Ureter (tissue), 1 donor: Measurements from ENCODE around the gene USP25. TPM values are rescaled to one million over a fixed set of nuclear protein-coding genes. Genes with fewer than 3 reads are reported as not detected.
"Not testable (repeated sequence)": the region's sequence is repeated elsewhere in the genome, so short reads cannot be mapped to it uniquely, and the experiment has no call there.

Experiments used
- DNase-seq: peaks from one replicate; pipeline ENCODE4 v3.0.0-alpha.2; 2020; ENCODE audit warnings: low spot score
- total RNA-seq: library from RNA; stranded (reverse); gene quantifications from one replicate; pipeline ENCODE4 v1.2.4, GENCODE V29; 2023
- donor health status: DM: yes; HTN: yes; CAD: no.

USP25 gene
- total RNA-seq, 1 donor from 2014 or later: 59.3 TPM

GRCh38 chr21:15731243-15731613 lies 1.4 kb downstream of the USP25 start:
- no peak for DNase-seq

- DNase-seq: no peak
Measured at GRCh38 chr21:15732290-15732995, 2.7 kb downstream of the USP25 start.

GRCh38 chr21:15732996-15733329 lies 3.2 kb downstream of the USP25 start:
- no peak for DNase-seq

- DNase-seq: no peak
Measured at GRCh38 chr21:15735409-15735808, 5.6 kb downstream of the USP25 start.

GRCh38 chr21:15735931-15736330 lies 6.1 kb downstream of the USP25 start:
- DNase-seq: not testable (repeated sequence)

GRCh38 chr21:15738779-15739178 lies 9.0 kb downstream of the USP25 start:
- DNase-seq: not testable (repeated sequence)

- no peak for DNase-seq
Measured at GRCh38 chr21:15740383-15740782, 10.6 kb downstream of the USP25 start.

- DNase-seq: no peak
Measured at GRCh38 chr21:15741510-15741909, 11.7 kb downstream of the USP25 start.

- no peak for DNase-seq
Measured at GRCh38 chr21:15742052-15742670, 12.4 kb downstream of the USP25 start.

GRCh38 chr21:15742694-15743093 lies 12.9 kb downstream of the USP25 start:
- DNase-seq: no peak

GRCh38 chr21:15743593-15743992 lies 13.8 kb downstream of the USP25 start:
- no peak for DNase-seq

GRCh38 chr21:15744926-15745325 lies 15.1 kb downstream of the USP25 start:
- DNase-seq: no peak

- DNase-seq: no peak
Measured at GRCh38 chr21:15748586-15748985, 18.8 kb downstream of the USP25 start.

GRCh38 chr21:15749082-15749860 lies 19.5 kb downstream of the USP25 start:
- DNase-seq: no peak

- no peak for DNase-seq
Measured at GRCh38 chr21:15749861-15750159, 20.0 kb downstream of the USP25 start.

- DNase-seq: no peak
Measured at GRCh38 chr21:15751037-15751436, 21.3 kb downstream of the USP25 start.

- no peak for DNase-seq
Measured at GRCh38 chr21:15751546-15751945, 21.8 kb downstream of the USP25 start.

GRCh38 chr21:15752763-15753407 lies 23.1 kb downstream of the USP25 start:
- DNase-seq: no peak

- no peak for DNase-seq
Measured at GRCh38 chr21:15753741-15754140, 24.0 kb downstream of the USP25 start.

GRCh38 chr21:15754640-15755039 lies 24.9 kb downstream of the USP25 start:
- DNase-seq: no peak

- DNase-seq: no peak
Measured at GRCh38 chr21:15755125-15755524, 25.3 kb downstream of the USP25 start.

- no peak for DNase-seq
Measured at GRCh38 chr21:15759469-15759868, 29.7 kb downstream of the USP25 start.
